Retinal pigment epithelial cell (primary cell): Measurements from ENCODE around the gene IRX4.
"Not testable (repeated sequence)": the region's sequence is repeated elsewhere in the genome, so short reads cannot be mapped to it uniquely, and the experiment has no call there.

Source experiments
- DNase-seq: peaks from one replicate; pipeline ENCODE4 v3.0.0-alpha.2; 2010; ENCODE audit warnings: low read depth
- H3K4me3 ChIP-seq: 2 replicates; pipeline ENCODE4 v1.5.1; 2011; ENCODE audit warnings: mild to moderate bottlenecking, low read length, control low read depth, moderate library complexity
- CTCF ChIP-seq: conservative IDR thresholded peaks from 2 replicates; pipeline ENCODE4 v1.5.1; 2011; ENCODE audit warnings: low read depth, low read length, control low read depth, inconsistent platforms

Gene IRX4

GRCh38 chr5:1875843-1876659, 6.7 kb downstream of the IRX4 start:
- DNase-seq, result no peak
- H3K4me3 ChIP-seq, result no peak overlapping the region

GRCh38 chr5:1875281-1875842, 7.4 kb downstream of the IRX4 start:
- DNase-seq, result no peak
- no peak overlapping the region for H3K4me3 ChIP-seq
- no peak for TF ChIP-seq CTCF

More at GRCh38 chr5:1875843-1876659, 6.7 kb downstream of the IRX4 start:
- no peak for TF ChIP-seq CTCF

GRCh38 chr5:1874771-1875220, 7.9 kb downstream of the IRX4 start:
- no peak for DNase-seq
- H3K4me3 ChIP-seq, result no peak overlapping the region
- no peak for TF ChIP-seq CTCF

- TF ChIP-seq CTCF, result no peak
- no peak for DNase-seq
- no peak overlapping the region for H3K4me3 ChIP-seq
Observed at GRCh38 chr5:1874348-1874747, 8.4 kb downstream of the IRX4 start.

- no peak for DNase-seq
- TF ChIP-seq CTCF, result no peak
- no peak overlapping the region for H3K4me3 ChIP-seq
Observed at GRCh38 chr5:1873243-1873959, 9.3 kb downstream of the IRX4 start.

- DNase-seq, result no peak
- no peak overlapping the region for H3K4me3 ChIP-seq
- TF ChIP-seq CTCF, result no peak
Observed at GRCh38 chr5:1871441-1871840, 11.3 kb downstream of the IRX4 start.

- H3K4me3 ChIP-seq, DNase-seq: not testable (repeated sequence)
Observed at GRCh38 chr5:1870435-1871272, 12.1 kb downstream of the IRX4 start.
